Activated CD4-positive, alpha-beta T cell treated with anti-CD3 and anti-CD28 coated beads for 36 hours (primary cell): ENCODE results near the gene ZMYND8. TPM values are rescaled to one million over a fixed set of nuclear protein-coding genes. Genes with fewer than 3 reads are reported as not detected.
"Not testable (repeated sequence)": the region's sequence is repeated elsewhere in the genome, so short reads cannot be mapped to it uniquely, and the experiment has no call there.

ENCODE experiments used
- ATAC-seq: fragments of 200-7000 bp; cut with Tn5 transposase; one replicate; pipeline ENCODE4 v1.10.0; 2021; ENCODE audit warnings: mild to moderate bottlenecking, moderate library complexity
- CTCF ChIA-PET: fragments of 350-600 bp; sonication (Branson Sonifier 250); formaldehyde crosslinking; loops from one replicate; lab custom pipeline; 2021; ENCODE audit warnings: antibody characterized with exemption; lab: Charles Lee
- POLR2A ChIA-PET: fragments of 350-600 bp; sonication (Branson Sonifier 250); formaldehyde crosslinking; loops from one replicate; lab custom pipeline; 2021; ENCODE audit warnings: antibody characterized with exemption, inconsistent platforms; lab: Charles Lee
- DNase-seq: peaks from one replicate; pipeline ENCODE4 v3.0.0-alpha.2; 2020
- H3K27ac Mint-ChIP-seq: one replicate; pipeline ENCODE4 v1.8.0; 2021; ENCODE audit warnings: mixed read lengths
- H3K27me3 Mint-ChIP-seq: one replicate; pipeline ENCODE4 v1.8.0; 2021; ENCODE audit warnings: mixed read lengths
- H3K36me3 Mint-ChIP-seq: one replicate; pipeline ENCODE4 v1.8.0; 2021; ENCODE audit warnings: low read depth, mixed read lengths
- H3K4me1 Mint-ChIP-seq: one replicate; pipeline ENCODE4 v1.8.0; 2021; ENCODE audit warnings: mixed read lengths
- H3K4me3 Mint-ChIP-seq: one replicate; pipeline ENCODE4 v1.8.0; 2021; ENCODE audit warnings: mild to moderate bottlenecking, moderate library complexity, mixed read lengths
- H3K9me3 Mint-ChIP-seq: one replicate; pipeline ENCODE4 v1.8.0; 2021; ENCODE audit warnings: low read depth, mixed read lengths
- intact Hi-C, 2 experiments: fragments of 100-400 bp; cut with DNase I in 1 of 2; cut with micrococcal nuclease in 1 of 2; formaldehyde crosslinking; loops; one replicate each; pipeline versions ENCODE4 v1.14.2 to v1.15.1; 2022 to 2024; cut with DNase I, micrococcal nuclease
- total RNA-seq, 2 experiments: library from RNA; stranded (reverse); gene quantifications; one replicate each; pipeline ENCODE4 v1.2.3, GENCODE V29; 2021

The ZMYND8 gene
- total RNA-seq, 2 experiments from 2014 or later, result 33.7 to 50.3 TPM

- Mint-ChIP-seq H3K36me3 (peaks cover 27% of the 10 kb centered on the region), H3K4me1 (no peaks in the 10 kb centered on the region), H3K9me3 (no peaks in the 10 kb centered on the region), H3K27me3 (no peaks in the 10 kb centered on the region), H3K27ac (no peak overlapping the region), H3K4me3 (no peak overlapping the region)
- no peak for DNase-seq
- ATAC-seq, result no peak
- ChIA-PET CTCF (interaction anchor here (0.8 to 1.7 kb wide), 5 partner anchors 30 to 378 kb away, joined by 3 to 9 read pairs (median 4); no protein-coding TSS in a partner anchor), POLR2A (no interaction called here)
- intact Hi-C loops, result no loop called here
These were observed 113.5 kb downstream of the ZMYND8 start for GRCh38 chr20:47243003-47243402.

- H3K36me3 Mint-ChIP-seq, result peaks cover 27% of the 10 kb centered on the region
- no peak for ATAC-seq
- no peaks in the 10 kb centered on the region for H3K4me1 Mint-ChIP-seq
- intact Hi-C loops, result no loop called here
- H3K27ac Mint-ChIP-seq, result no peak overlapping the region
- DNase-seq, result no peak
- no peak overlapping the region for H3K4me3 Mint-ChIP-seq
- ChIA-PET POLR2A (no interaction called here), CTCF (no interaction called here)
- H3K27me3 Mint-ChIP-seq, result no peaks in the 10 kb centered on the region
- H3K9me3 Mint-ChIP-seq, result no peaks in the 10 kb centered on the region
These were observed 115.1 kb downstream of the ZMYND8 start for GRCh38 chr20:47241345-47241781.

- H3K9me3 Mint-ChIP-seq, H3K27ac Mint-ChIP-seq, CTCF ChIA-PET, DNase-seq, H3K4me3 Mint-ChIP-seq, H3K4me1 Mint-ChIP-seq, H3K27me3 Mint-ChIP-seq, intact Hi-C loops, ATAC-seq: not testable (repeated sequence)
- POLR2A ChIA-PET, result interaction anchor here (0.6 kb wide), 1 partner anchor 323 kb away, joined by 4 read pairs; no protein-coding TSS in a partner anchor
- peaks cover 30% of the 10 kb centered on the region for H3K36me3 Mint-ChIP-seq
These were observed 116.4 kb downstream of the ZMYND8 start for GRCh38 chr20:47240096-47240495.

GRCh38 chr20:47239719-47240067, 116.8 kb downstream of the ZMYND8 start:
- Mint-ChIP-seq H3K27me3 (no peaks in the 10 kb centered on the region), H3K27ac (no peak overlapping the region), H3K36me3 (peaks cover 30% of the 10 kb centered on the region), H3K9me3 (no peaks in the 10 kb centered on the region), H3K4me1 (no peaks in the 10 kb centered on the region), H3K4me3 (no peak overlapping the region)
- intact Hi-C loops, result no loop called here
- ATAC-seq (no peak), DNase-seq (no peak)
- CTCF ChIA-PET, result no interaction called here
- POLR2A ChIA-PET, result no interaction called here

- no peak overlapping the region for H3K27ac Mint-ChIP-seq
- no peaks in the 10 kb centered on the region for H3K9me3 Mint-ChIP-seq
- no peaks in the 10 kb centered on the region for H3K27me3 Mint-ChIP-seq
- H3K4me1 Mint-ChIP-seq, result no peaks in the 10 kb centered on the region
- peaks cover 33% of the 10 kb centered on the region for H3K36me3 Mint-ChIP-seq
- no peak for DNase-seq
- CTCF ChIA-PET, result no interaction called here
- ATAC-seq, result no peak
- intact Hi-C loops, result no loop called here
- POLR2A ChIA-PET, result no interaction called here
- H3K4me3 Mint-ChIP-seq, result no peak overlapping the region
These were observed 117.5 kb downstream of the ZMYND8 start for GRCh38 chr20:47238780-47239718.

GRCh38 chr20:47237715-47238114, 118.8 kb downstream of the ZMYND8 start:
- ChIA-PET POLR2A (no interaction called here), CTCF (no interaction called here)
- DNase-seq (no peak), ATAC-seq (no peak)
- Mint-ChIP-seq H3K36me3 (peaks cover 30% of the 10 kb centered on the region), H3K4me3 (no peak overlapping the region), H3K27ac (no peak overlapping the region), H3K4me1 (no peaks in the 10 kb centered on the region), H3K27me3 (no peaks in the 10 kb centered on the region), H3K9me3 (no peaks in the 10 kb centered on the region)
- intact Hi-C loops, result no loop called here

GRCh38 chr20:47236639-47236900, 119.9 kb downstream of the ZMYND8 start:
- ATAC-seq, result no peak
- H3K27me3 Mint-ChIP-seq, result no peaks in the 10 kb centered on the region
- no peak for DNase-seq
- intact Hi-C loops, result no loop called here
- H3K36me3 Mint-ChIP-seq, result peaks cover 33% of the 10 kb centered on the region
- H3K4me1 Mint-ChIP-seq, result no peaks in the 10 kb centered on the region
- no peaks in the 10 kb centered on the region for H3K9me3 Mint-ChIP-seq
- ChIA-PET POLR2A (no interaction called here), CTCF (interaction anchor here (1.0 kb wide), 1 partner anchor 147 kb away, joined by 6 read pairs; no protein-coding TSS in a partner anchor)
- no peak overlapping the region for H3K4me3 Mint-ChIP-seq
- no peak overlapping the region for H3K27ac Mint-ChIP-seq

- intact Hi-C loops, result no loop called here
- ChIA-PET POLR2A (no interaction called here), CTCF (interaction anchor here (1.0 to 1.6 kb wide), 2 partner anchors 22 to 148 kb away, joined by 3 to 6 read pairs; no protein-coding TSS in a partner anchor)
- H3K27ac Mint-ChIP-seq, result no peak overlapping the region
- H3K27me3 Mint-ChIP-seq, result no peaks in the 10 kb centered on the region
- ATAC-seq (no peak), DNase-seq (no peak)
- H3K36me3 Mint-ChIP-seq, result peaks cover 31% of the 10 kb centered on the region
- H3K4me1 Mint-ChIP-seq, result no peaks in the 10 kb centered on the region
- no peaks in the 10 kb centered on the region for H3K9me3 Mint-ChIP-seq
- H3K4me3 Mint-ChIP-seq, result no peak overlapping the region
These were observed 120.5 kb downstream of the ZMYND8 start for GRCh38 chr20:47235853-47236638.

- Mint-ChIP-seq H3K4me3 (no peak overlapping the region), H3K36me3 (peaks cover 36% of the 10 kb centered on the region), H3K27me3 (no peaks in the 10 kb centered on the region), H3K4me1 (no peaks in the 10 kb centered on the region), H3K9me3 (no peaks in the 10 kb centered on the region), H3K27ac (no peak overlapping the region)
- ATAC-seq, result no peak
- CTCF ChIA-PET, result interaction anchor here (0.7 to 1.6 kb wide), 3 partner anchors 21 to 388 kb away, joined by 3 read pairs; no protein-coding TSS in a partner anchor
- no peak for DNase-seq
- intact Hi-C loops, result no loop called here
- POLR2A ChIA-PET, result no interaction called here
These were observed 121.4 kb downstream of the ZMYND8 start for GRCh38 chr20:47235111-47235510.

GRCh38 chr20:47233333-47234188, 122.9 kb downstream of the ZMYND8 start:
- Mint-ChIP-seq H3K27me3 (no peaks in the 10 kb centered on the region), H3K36me3 (peaks cover 36% of the 10 kb centered on the region), H3K4me3 (no peak overlapping the region), H3K4me1 (no peaks in the 10 kb centered on the region), H3K27ac (no peak overlapping the region), H3K9me3 (no peaks in the 10 kb centered on the region)
- ChIA-PET POLR2A (interaction anchor here (0.9 kb wide), 1 partner anchor 41 kb away, joined by 3 read pairs; no protein-coding TSS in a partner anchor), CTCF (no interaction called here)
- ATAC-seq (no peak), DNase-seq (no peak)
- intact Hi-C loops, result no loop called here

GRCh38 chr20:47232518-47232917, 124.0 kb downstream of the ZMYND8 start:
- DNase-seq (no peak), ATAC-seq (no peak)
- POLR2A ChIA-PET, result interaction anchor here (0.6 to 0.7 kb wide), 2 partner anchors 13 to 31 kb away, joined by 3 to 4 read pairs; no protein-coding TSS in a partner anchor
- intact Hi-C loops, result no loop called here
- H3K27ac Mint-ChIP-seq, result no peak overlapping the region
- H3K4me3 Mint-ChIP-seq, result no peak overlapping the region
- no peaks in the 10 kb centered on the region for H3K27me3 Mint-ChIP-seq
- H3K4me1 Mint-ChIP-seq, result no peaks in the 10 kb centered on the region
- peaks cover 26% of the 10 kb centered on the region for H3K36me3 Mint-ChIP-seq
- H3K9me3 Mint-ChIP-seq, result no peaks in the 10 kb centered on the region
- CTCF ChIA-PET, result interaction anchor here (0.6 to 1.0 kb wide), 3 partner anchors 11 to 421 kb away, joined by 3 to 6 read pairs (median 3); no protein-coding TSS in a partner anchor
